Karpas-422 (cell line): Measurements from ENCODE around the gene MS4A10. TPM values are rescaled to one million over a fixed set of nuclear protein-coding genes. Genes with fewer than 3 reads are reported as not detected.

Experiments used
- DNase-seq: peaks from one replicate; pipeline ENCODE4 v3.0.0-alpha.2; 2015
- H2AFZ ChIP-seq: fragments of 200-600 bp; sonication (generic); 2 replicates; pipeline ENCODE4 v1.6.1; 2014; ENCODE audit warnings: antibody characterized with exemption, low read length, mixed read lengths
- H3K27ac ChIP-seq: fragments of 200-600 bp; sonication (generic); 2 replicates; pipeline ENCODE4 v1.5.1; 2014; ENCODE audit warnings: mild to moderate bottlenecking, low read length, moderate library complexity
- H3K27me3 ChIP-seq: fragments of 200-600 bp; sonication (generic); 2 replicates; pipeline ENCODE4 v1.6.1; 2014; ENCODE audit warnings: low read length, mixed read lengths
- H3K36me3 ChIP-seq: fragments of 200-600 bp; sonication (generic); 2 replicates; pipeline ENCODE4 v1.6.1; 2014; ENCODE audit warnings: low read length, mixed read lengths; ENCODE audit not compliant: insufficient read depth
- H3K4me1 ChIP-seq: fragments of 200-600 bp; sonication (generic); 2 replicates; pipeline ENCODE4 v1.6.1; 2014; ENCODE audit warnings: mild to moderate bottlenecking, low read length, mixed read lengths
- H3K4me2 ChIP-seq: fragments of 200-600 bp; sonication (generic); 2 replicates; pipeline ENCODE4 v1.6.1; 2014; ENCODE audit warnings: low read length, low read depth, mild to moderate bottlenecking; ENCODE audit not compliant: poor library complexity, severe bottlenecking
- H3K4me3 ChIP-seq: fragments of 200-600 bp; sonication (generic); 2 replicates; pipeline ENCODE4 v1.5.1; 2014; ENCODE audit warnings: mild to moderate bottlenecking, antibody characterized with exemption, low read length, mixed read lengths
- H3K79me2 ChIP-seq: fragments of 200-600 bp; sonication (generic); 2 replicates; pipeline ENCODE4 v1.6.1; 2014; ENCODE audit warnings: mild to moderate bottlenecking, low read length, mixed read lengths
- H3K9ac ChIP-seq: fragments of 200-600 bp; sonication (generic); 2 replicates; pipeline ENCODE4 v1.6.0; 2014; ENCODE audit warnings: low read length
- H3K9me2 ChIP-seq: fragments of 200-600 bp; sonication (generic), shearing (Covaris generic); replicated peaks from 2 replicates; pipeline ENCODE4 v1.6.0; 2014; ENCODE audit warnings: mild to moderate bottlenecking, low read length, moderate library complexity; ENCODE audit not compliant: insufficient read depth
- H3K9me3 ChIP-seq: fragments of 300-700, 200-600 bp; sonication (generic); 2 replicates; pipeline ENCODE4 v1.6.1; 2014; ENCODE audit warnings: low read length, mixed read lengths
- H4K20me1 ChIP-seq: fragments of 200-600 bp; sonication (generic); 2 replicates; pipeline ENCODE4 v1.6.1; 2014; ENCODE audit warnings: mild to moderate bottlenecking, antibody characterized with exemption, low read length, low read depth; ENCODE audit not compliant: insufficient read depth
- total RNA-seq: library from RNA; depleted of rRNA; stranded (reverse); fragments of >200 nt; shearing (Covaris generic); gene quantifications from 2 replicates; pipeline ENCODE4 v1.2.3, GENCODE V29; 2014; ENCODE audit warnings: low replicate concordance; rRNA removed

The MS4A10 gene
- not detected in 2 replicates for total RNA-seq

- Histone ChIP-seq H3K79me2 (no peaks in the 10 kb centered on the region), H3K27ac (no peak within 1 kb of the TSS), H3K9me3 (no peaks in the 10 kb centered on the region), H3K9me2 (no peaks in the 10 kb centered on the region), H3K4me2 (no peak within 1 kb of the TSS), H3K9ac (no peak within 1 kb of the TSS), H3K27me3 (no peaks in the 10 kb centered on the region), H4K20me1 (no peaks in the 10 kb centered on the region), H3K4me3 (no peak within 1 kb of the TSS), H3K36me3 (no peaks in the 10 kb centered on the region), H2AFZ (no peak within 1 kb of the TSS), H3K4me1 (no peaks in the 10 kb centered on the region)
- no peak for DNase-seq
These were observed at the start of gene MS4A10 for GRCh38 chr11:60785136-60785535. TSS of gene MS4A10 (plus strand) at chr11:60785333. CDS start at chr11:60790336, 5,003 bp downstream.

GRCh38 chr11:60739114-60739513 lies 46.0 kb upstream of the MS4A10 start:
- no peaks in the 10 kb centered on the region for H3K9me2 ChIP-seq
- no peak overlapping the region for H3K9ac ChIP-seq
- no peak overlapping the region for H3K4me2 ChIP-seq
- DNase-seq = no peak
- H3K36me3 ChIP-seq = no peaks in the 10 kb centered on the region
- no peaks in the 10 kb centered on the region for H4K20me1 ChIP-seq
- H3K9me3 ChIP-seq = no peaks in the 10 kb centered on the region
- H3K27me3 ChIP-seq = no peaks in the 10 kb centered on the region
- H3K27ac ChIP-seq = no peak overlapping the region
- H3K4me3 ChIP-seq = no peak overlapping the region
- H3K79me2 ChIP-seq = no peaks in the 10 kb centered on the region
- no peak overlapping the region for H2AFZ ChIP-seq
- peaks cover 7% of the 10 kb centered on the region for H3K4me1 ChIP-seq

- no peaks in the 10 kb centered on the region for H3K79me2 ChIP-seq
- no peak for DNase-seq
- H3K9me3 ChIP-seq = no peaks in the 10 kb centered on the region
These were observed 44.6 kb upstream of the MS4A10 start for GRCh38 chr11:60740573-60740972.

GRCh38 chr11:60741421-60741820 lies 43.7 kb upstream of the MS4A10 start:
- Histone ChIP-seq H2AFZ (no peak overlapping the region), H3K4me1 (peaks cover 7% of the 10 kb centered on the region), H3K4me3 (no peak overlapping the region), H3K9me3 (no peaks in the 10 kb centered on the region), H3K9ac (no peak overlapping the region), H3K9me2 (no peaks in the 10 kb centered on the region), H4K20me1 (no peaks in the 10 kb centered on the region), H3K79me2 (no peaks in the 10 kb centered on the region), H3K4me2 (no peak overlapping the region), H3K36me3 (no peaks in the 10 kb centered on the region), H3K27me3 (no peaks in the 10 kb centered on the region), H3K27ac (no peak overlapping the region)
- no peak for DNase-seq

More at GRCh38 chr11:60740573-60740972, 44.6 kb upstream of the MS4A10 start:
- Histone ChIP-seq H2AFZ (no peak overlapping the region), H3K4me3 (no peak overlapping the region), H4K20me1 (no peaks in the 10 kb centered on the region), H3K4me1 (peaks cover 7% of the 10 kb centered on the region), H3K27ac (no peak overlapping the region), H3K9ac (no peak overlapping the region), H3K9me2 (no peaks in the 10 kb centered on the region), H3K27me3 (no peaks in the 10 kb centered on the region), H3K4me2 (no peak overlapping the region), H3K36me3 (no peaks in the 10 kb centered on the region)

- no peaks in the 10 kb centered on the region for H3K9me2 ChIP-seq
- H3K9me3 ChIP-seq = no peaks in the 10 kb centered on the region
- H3K27ac ChIP-seq = no peak overlapping the region
- H3K4me2 ChIP-seq = no peak overlapping the region
- H3K36me3 ChIP-seq = no peaks in the 10 kb centered on the region
- DNase-seq = no peak
- H3K4me1 ChIP-seq = peaks cover 7% of the 10 kb centered on the region
- H2AFZ ChIP-seq = no peak overlapping the region
- H3K4me3 ChIP-seq = no peak overlapping the region
- H3K9ac ChIP-seq = no peak overlapping the region
- H3K27me3 ChIP-seq = no peaks in the 10 kb centered on the region
- H3K79me2 ChIP-seq = no peaks in the 10 kb centered on the region
- H4K20me1 ChIP-seq = no peaks in the 10 kb centered on the region
These were observed 42.1 kb upstream of the MS4A10 start for GRCh38 chr11:60743058-60743457.

- DNase-seq = no peak
- H3K36me3 ChIP-seq = no peaks in the 10 kb centered on the region
- no peak overlapping the region for H3K4me3 ChIP-seq
- no peak overlapping the region for H3K9ac ChIP-seq
- H3K9me2 ChIP-seq = no peaks in the 10 kb centered on the region
- H3K9me3 ChIP-seq = no peaks in the 10 kb centered on the region
- no peak overlapping the region for H3K4me2 ChIP-seq
- H3K79me2 ChIP-seq = no peaks in the 10 kb centered on the region
- no peaks in the 10 kb centered on the region for H4K20me1 ChIP-seq
- no peaks in the 10 kb centered on the region for H3K27me3 ChIP-seq
- peaks cover 7% of the 10 kb centered on the region for H3K4me1 ChIP-seq
- no peak overlapping the region for H3K27ac ChIP-seq
- no peak overlapping the region for H2AFZ ChIP-seq
These were observed 41.0 kb upstream of the MS4A10 start for GRCh38 chr11:60744114-60744513.

- H3K27me3 ChIP-seq = no peaks in the 10 kb centered on the region
- no peak overlapping the region for H3K4me2 ChIP-seq
- no peak overlapping the region for H3K9ac ChIP-seq
- no peaks in the 10 kb centered on the region for H3K9me2 ChIP-seq
- H3K4me3 ChIP-seq = no peak overlapping the region
- no peak overlapping the region for H3K27ac ChIP-seq
- no peaks in the 10 kb centered on the region for H3K9me3 ChIP-seq
- H3K36me3 ChIP-seq = no peaks in the 10 kb centered on the region
- no peak overlapping the region for H2AFZ ChIP-seq
- no peak for DNase-seq
- H4K20me1 ChIP-seq = no peaks in the 10 kb centered on the region
- no peaks in the 10 kb centered on the region for H3K4me1 ChIP-seq
- H3K79me2 ChIP-seq = no peaks in the 10 kb centered on the region
These were observed 37.7 kb upstream of the MS4A10 start for GRCh38 chr11:60747359-60747873.

GRCh38 chr11:60748225-60748624 lies 36.9 kb upstream of the MS4A10 start:
- Histone ChIP-seq H3K9ac (no peak overlapping the region), H3K79me2 (no peaks in the 10 kb centered on the region), H3K4me1 (no peaks in the 10 kb centered on the region), H3K4me2 (no peak overlapping the region), H3K36me3 (no peaks in the 10 kb centered on the region), H2AFZ (no peak overlapping the region), H3K27ac (no peak overlapping the region), H3K4me3 (no peak overlapping the region), H4K20me1 (no peaks in the 10 kb centered on the region), H3K27me3 (no peaks in the 10 kb centered on the region), H3K9me3 (no peaks in the 10 kb centered on the region), H3K9me2 (no peaks in the 10 kb centered on the region)
- DNase-seq = no peak

- H3K4me1 ChIP-seq = no peaks in the 10 kb centered on the region
- no peaks in the 10 kb centered on the region for H3K79me2 ChIP-seq
- no peak overlapping the region for H3K4me2 ChIP-seq
- no peaks in the 10 kb centered on the region for H4K20me1 ChIP-seq
- no peaks in the 10 kb centered on the region for H3K36me3 ChIP-seq
- H3K9ac ChIP-seq = no peak overlapping the region
- H3K9me2 ChIP-seq = no peaks in the 10 kb centered on the region
- H3K27me3 ChIP-seq = no peaks in the 10 kb centered on the region
- H3K9me3 ChIP-seq = no peaks in the 10 kb centered on the region
- DNase-seq = no peak
- no peak overlapping the region for H3K27ac ChIP-seq
- H2AFZ ChIP-seq = no peak overlapping the region
- no peak overlapping the region for H3K4me3 ChIP-seq
These were observed 36.3 kb upstream of the MS4A10 start for GRCh38 chr11:60748821-60749220.
